Measurements from ENCODE around the gene JARID2.

Gene JARID2

GRCh38 chr6:15406452-15406851 lies 160.6 kb downstream of the JARID2 start:
- Histone ChIP-seq H3K9me3 (ENCODE audit: insufficient read depth, low read length) (no peaks in the 10 kb centered on the region), H3K9ac (ENCODE audit: low read length) (no peak overlapping the region), H2AFZ (ENCODE audit: low read depth, low read length, severe bottlenecking) (no peak overlapping the region), H3K4me3 (ENCODE audit: insufficient read depth, low read length, poor library complexity, severe bottlenecking) (no peak overlapping the region), H3K79me2 (ENCODE audit: insufficient read depth, low read length) (no peaks in the 10 kb centered on the region), H3K4me2 (ENCODE audit: low read depth, low read length, poor library complexity, severe bottlenecking) (no peak overlapping the region), H3K27ac (ENCODE audit: low read depth, low read length) (no peak overlapping the region), H3F3A (ENCODE audit: insufficient read depth) (no peaks in the 10 kb centered on the region), H3K9me2 (replicated peaks; ENCODE audit: insufficient read depth, low read length) (no peaks in the 10 kb centered on the region), H3K27me3 (ENCODE audit: low read length) (no peaks in the 10 kb centered on the region), H3K36me3 (ENCODE audit: low read length) (no peaks in the 10 kb centered on the region), H4K20me1 (ENCODE audit: low read depth, low read length) (peaks cover 9% of the 10 kb centered on the region)
- TF ChIP-seq CTCF (IDR thresholded peaks at IDR 0.05; ENCODE audit: insufficient read depth, low read length, poor library complexity, severe bottlenecking) = no peak
- TF ChIP-seq EZH2phosphoT487 (conservative IDR thresholded peaks at IDR 0.05; ENCODE audit: low read length) = no peak

- H3K4me2 ChIP-seq (ENCODE audit: low read depth, low read length, poor library complexity, severe bottlenecking) = no peak overlapping the region
- no peaks in the 10 kb centered on the region for H3K27me3 ChIP-seq (ENCODE audit: low read length)
- H3K9ac ChIP-seq (ENCODE audit: low read length) = no peak overlapping the region
- no peak overlapping the region for H3K4me3 ChIP-seq (ENCODE audit: insufficient read depth, low read length, poor library complexity, severe bottlenecking)
- no peaks in the 10 kb centered on the region for H3K36me3 ChIP-seq (ENCODE audit: low read length)
- no peaks in the 10 kb centered on the region for H3K9me3 ChIP-seq (ENCODE audit: insufficient read depth, low read length)
- H3K27ac ChIP-seq (ENCODE audit: low read depth, low read length) = no peak overlapping the region
- peaks cover 7% of the 10 kb centered on the region; the same call in 1 of the 2 replicates for H4K20me1 ChIP-seq (ENCODE audit: low read depth, low read length)
- H3F3A ChIP-seq (ENCODE audit: insufficient read depth) = no peaks in the 10 kb centered on the region
- no peaks in the 10 kb centered on the region for H3K9me2 ChIP-seq (replicated peaks; ENCODE audit: insufficient read depth, low read length)
- no peak overlapping the region for H2AFZ ChIP-seq (ENCODE audit: low read depth, low read length, severe bottlenecking)
- H3K79me2 ChIP-seq (ENCODE audit: insufficient read depth, low read length) = no peaks in the 10 kb centered on the region
- TF ChIP-seq CTCF (IDR thresholded peaks at IDR 0.05; ENCODE audit: insufficient read depth, low read length, poor library complexity, severe bottlenecking) = no peak
- TF ChIP-seq EZH2phosphoT487 (conservative IDR thresholded peaks at IDR 0.05; ENCODE audit: low read length) = no peak
Observed at GRCh38 chr6:15408008-15408407, 162.1 kb downstream of the JARID2 start.

- Histone ChIP-seq H3K36me3 (ENCODE audit: low read length) (no peaks in the 10 kb centered on the region), H3F3A (ENCODE audit: insufficient read depth) (no peaks in the 10 kb centered on the region), H3K4me3 (ENCODE audit: insufficient read depth, low read length, poor library complexity, severe bottlenecking) (no peak overlapping the region), H2AFZ (ENCODE audit: low read depth, low read length, severe bottlenecking) (no peak overlapping the region), H4K20me1 (ENCODE audit: low read depth, low read length) (peaks cover 7% of the 10 kb centered on the region; the same call in 1 of the 2 replicates), H3K9ac (ENCODE audit: low read length) (no peak overlapping the region), H3K27ac (ENCODE audit: low read depth, low read length) (no peak overlapping the region), H3K9me3 (ENCODE audit: insufficient read depth, low read length) (no peaks in the 10 kb centered on the region), H3K79me2 (ENCODE audit: insufficient read depth, low read length) (no peaks in the 10 kb centered on the region), H3K4me2 (ENCODE audit: low read depth, low read length, poor library complexity, severe bottlenecking) (no peak overlapping the region), H3K9me2 (replicated peaks; ENCODE audit: insufficient read depth, low read length) (no peaks in the 10 kb centered on the region), H3K27me3 (ENCODE audit: low read length) (no peaks in the 10 kb centered on the region)
- TF ChIP-seq CTCF (IDR thresholded peaks at IDR 0.05; ENCODE audit: insufficient read depth, low read length, poor library complexity, severe bottlenecking) (no peak), EZH2phosphoT487 (conservative IDR thresholded peaks at IDR 0.05; ENCODE audit: low read length) (no peak)
Observed at GRCh38 chr6:15408758-15409157, 162.9 kb downstream of the JARID2 start.

Measured in SU-DHL-6 (cell line).